ENCODE measurements around the gene AFF4.
A peak's percentile ranks its signal among the peaks of the same experiment; 100 is the strongest.
"Not testable (repeated sequence)": the region's sequence is repeated elsewhere in the genome, so short reads cannot be mapped to it uniquely, and the experiment has no call there.

Gene AFF4, protein sequence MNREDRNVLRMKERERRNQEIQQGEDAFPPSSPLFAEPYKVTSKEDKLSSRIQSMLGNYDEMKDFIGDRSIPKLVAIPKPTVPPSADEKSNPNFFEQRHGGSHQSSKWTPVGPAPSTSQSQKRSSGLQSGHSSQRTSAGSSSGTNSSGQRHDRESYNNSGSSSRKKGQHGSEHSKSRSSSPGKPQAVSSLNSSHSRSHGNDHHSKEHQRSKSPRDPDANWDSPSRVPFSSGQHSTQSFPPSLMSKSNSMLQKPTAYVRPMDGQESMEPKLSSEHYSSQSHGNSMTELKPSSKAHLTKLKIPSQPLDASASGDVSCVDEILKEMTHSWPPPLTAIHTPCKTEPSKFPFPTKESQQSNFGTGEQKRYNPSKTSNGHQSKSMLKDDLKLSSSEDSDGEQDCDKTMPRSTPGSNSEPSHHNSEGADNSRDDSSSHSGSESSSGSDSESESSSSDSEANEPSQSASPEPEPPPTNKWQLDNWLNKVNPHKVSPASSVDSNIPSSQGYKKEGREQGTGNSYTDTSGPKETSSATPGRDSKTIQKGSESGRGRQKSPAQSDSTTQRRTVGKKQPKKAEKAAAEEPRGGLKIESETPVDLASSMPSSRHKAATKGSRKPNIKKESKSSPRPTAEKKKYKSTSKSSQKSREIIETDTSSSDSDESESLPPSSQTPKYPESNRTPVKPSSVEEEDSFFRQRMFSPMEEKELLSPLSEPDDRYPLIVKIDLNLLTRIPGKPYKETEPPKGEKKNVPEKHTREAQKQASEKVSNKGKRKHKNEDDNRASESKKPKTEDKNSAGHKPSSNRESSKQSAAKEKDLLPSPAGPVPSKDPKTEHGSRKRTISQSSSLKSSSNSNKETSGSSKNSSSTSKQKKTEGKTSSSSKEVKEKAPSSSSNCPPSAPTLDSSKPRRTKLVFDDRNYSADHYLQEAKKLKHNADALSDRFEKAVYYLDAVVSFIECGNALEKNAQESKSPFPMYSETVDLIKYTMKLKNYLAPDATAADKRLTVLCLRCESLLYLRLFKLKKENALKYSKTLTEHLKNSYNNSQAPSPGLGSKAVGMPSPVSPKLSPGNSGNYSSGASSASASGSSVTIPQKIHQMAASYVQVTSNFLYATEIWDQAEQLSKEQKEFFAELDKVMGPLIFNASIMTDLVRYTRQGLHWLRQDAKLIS

DNA sequence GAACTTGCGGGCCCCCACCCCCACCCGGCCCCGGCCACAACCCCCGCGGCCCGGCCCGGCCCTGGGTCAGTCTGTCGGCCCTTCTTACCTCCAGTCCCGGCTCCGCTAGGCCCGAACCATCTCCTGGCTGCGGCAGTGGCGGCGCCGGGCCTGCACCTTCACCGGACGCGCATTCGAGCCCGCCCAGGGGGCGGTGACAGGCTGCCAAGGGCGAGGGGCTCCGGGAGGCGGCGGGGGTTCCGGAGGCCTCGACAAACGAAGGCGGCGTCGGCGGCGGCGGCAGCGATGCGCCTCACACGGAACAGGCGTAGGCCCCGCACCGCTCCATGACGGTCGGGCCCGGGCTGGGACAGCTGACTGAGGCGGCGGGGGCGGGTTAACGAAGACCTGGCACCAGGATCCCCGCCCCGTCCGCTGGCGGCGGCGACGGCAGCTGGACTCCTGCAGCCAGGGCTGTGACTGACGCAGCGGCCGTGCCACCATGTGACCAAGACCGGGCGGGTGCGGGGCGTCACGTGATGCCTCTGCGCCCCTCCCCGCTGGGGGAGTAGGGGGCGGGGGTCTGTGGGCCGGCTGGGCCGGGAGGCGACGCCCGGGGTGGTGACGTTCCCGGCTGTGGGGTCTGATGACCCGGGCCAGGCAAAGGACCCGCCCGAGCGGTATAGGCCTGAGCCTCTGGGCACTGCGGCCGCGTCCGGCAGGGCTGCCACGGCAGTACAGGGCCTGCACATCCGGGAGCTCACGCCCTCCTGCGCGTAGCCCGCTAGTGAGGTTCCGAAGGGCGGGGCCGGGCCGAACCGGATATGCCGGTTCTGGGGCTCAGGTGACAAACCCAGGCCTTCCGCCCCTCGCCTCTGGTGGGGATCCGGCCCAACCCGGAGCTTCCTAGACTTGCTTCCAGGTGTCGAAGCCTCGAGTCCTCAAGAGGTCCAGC is at the start of gene AFF4:
TSS of gene AFF4 (minus strand) at position 464 of the 934 bp plus-strand sequence. CDS start 26,445 bp downstream, outside the sequence.
- DNase-seq = peak; percentile 98

DNA sequence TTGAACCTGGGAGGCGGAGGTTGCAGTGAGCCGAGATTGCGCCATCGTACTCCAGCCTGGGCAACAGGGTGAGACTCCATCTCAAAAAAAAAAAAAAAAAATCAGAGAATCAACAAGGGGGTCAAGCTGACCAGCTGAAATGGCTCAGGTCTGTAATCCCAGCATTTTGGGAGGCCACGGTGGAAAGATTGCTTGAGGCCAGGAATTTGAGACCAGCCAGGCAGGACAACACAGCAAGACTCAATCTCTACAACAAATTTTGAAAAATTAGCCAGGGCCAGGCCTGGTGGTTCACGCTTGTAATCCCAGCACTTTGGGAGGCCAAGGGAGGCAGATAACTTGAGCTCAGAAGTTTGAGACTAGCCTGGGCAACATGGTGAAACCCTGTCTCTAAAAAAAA is 45.0 kb upstream of the AFF4 start:
- not testable (repeated sequence) for DNase-seq

DNA sequence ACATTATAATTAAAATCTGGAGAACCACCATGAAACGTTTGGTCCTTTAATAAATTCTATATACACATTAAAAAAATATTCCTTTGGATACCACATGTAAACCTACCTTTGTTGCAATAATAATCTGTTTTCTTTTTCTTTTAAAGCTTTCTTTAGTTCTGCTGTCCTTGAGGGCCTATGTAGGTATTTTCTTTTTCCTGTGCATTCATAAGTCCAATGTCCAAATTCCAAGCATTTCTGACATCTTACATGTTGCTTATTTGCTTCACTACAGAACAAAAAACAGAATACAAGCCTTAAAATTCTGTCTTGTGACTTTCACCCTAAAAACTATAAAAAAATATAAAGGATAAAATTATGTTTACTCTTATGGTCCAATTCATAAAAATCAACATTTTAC is 43.2 kb upstream of the AFF4 start:
- no peak for DNase-seq

DNA sequence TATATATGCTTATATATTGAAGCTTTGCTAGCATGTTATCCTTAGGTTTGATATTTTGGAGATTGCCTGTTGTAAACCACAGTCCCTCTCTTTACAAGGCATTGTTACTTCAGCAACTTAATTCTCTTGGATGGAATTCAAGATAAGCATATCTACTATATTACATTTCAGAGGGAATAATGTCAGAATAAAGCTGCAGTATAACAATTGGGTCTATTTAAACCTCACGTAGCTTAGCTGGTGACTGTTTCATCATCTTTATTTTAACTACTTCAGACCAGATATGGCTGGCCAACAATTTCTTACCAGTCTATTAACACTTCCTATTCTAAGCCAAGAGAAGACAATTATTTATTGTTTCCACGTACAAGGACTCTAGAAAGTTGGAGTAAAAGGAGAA is 35.8 kb upstream of the AFF4 start:
- DNase-seq = no peak

DNA sequence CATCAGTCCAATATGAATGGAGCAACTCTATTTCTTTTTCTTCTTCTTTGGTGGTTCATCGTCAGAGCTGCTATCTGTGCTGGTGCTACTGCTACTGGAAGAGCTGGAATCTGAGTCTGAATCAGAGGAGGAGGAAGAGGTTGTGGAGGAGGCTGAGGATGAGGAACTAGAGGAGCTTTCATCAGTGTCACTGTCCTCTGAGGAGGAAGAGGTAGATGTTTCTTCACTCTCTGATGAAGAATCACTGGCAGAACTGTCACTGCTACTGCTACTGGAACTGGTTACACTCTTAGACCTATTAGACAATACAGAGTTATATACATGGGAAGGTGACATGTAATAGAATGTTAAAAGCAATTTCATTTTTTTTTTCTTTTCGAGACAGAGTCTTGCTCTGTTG is 35.1 kb upstream of the AFF4 start:
- no peak for DNase-seq

DNA sequence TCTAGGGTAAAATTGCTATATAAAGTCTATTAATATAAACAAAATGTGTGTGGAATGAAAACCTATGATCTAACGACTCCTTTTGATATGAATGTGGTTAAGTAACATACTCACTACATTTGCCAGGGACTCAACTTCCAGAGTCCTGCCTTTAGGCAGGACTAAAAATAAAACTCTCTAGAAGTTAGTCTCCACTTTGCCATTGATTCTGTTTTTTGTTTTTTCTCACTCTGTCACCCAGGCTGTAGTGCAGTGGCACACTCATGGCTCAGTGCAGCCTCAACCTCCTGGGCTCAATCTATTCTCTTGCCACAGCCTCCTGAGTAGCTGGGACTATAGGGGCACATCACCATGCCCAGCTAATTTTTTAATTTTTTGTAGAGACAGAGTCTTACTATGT is 32.9 kb upstream of the AFF4 start:
- no peak for DNase-seq

DNA sequence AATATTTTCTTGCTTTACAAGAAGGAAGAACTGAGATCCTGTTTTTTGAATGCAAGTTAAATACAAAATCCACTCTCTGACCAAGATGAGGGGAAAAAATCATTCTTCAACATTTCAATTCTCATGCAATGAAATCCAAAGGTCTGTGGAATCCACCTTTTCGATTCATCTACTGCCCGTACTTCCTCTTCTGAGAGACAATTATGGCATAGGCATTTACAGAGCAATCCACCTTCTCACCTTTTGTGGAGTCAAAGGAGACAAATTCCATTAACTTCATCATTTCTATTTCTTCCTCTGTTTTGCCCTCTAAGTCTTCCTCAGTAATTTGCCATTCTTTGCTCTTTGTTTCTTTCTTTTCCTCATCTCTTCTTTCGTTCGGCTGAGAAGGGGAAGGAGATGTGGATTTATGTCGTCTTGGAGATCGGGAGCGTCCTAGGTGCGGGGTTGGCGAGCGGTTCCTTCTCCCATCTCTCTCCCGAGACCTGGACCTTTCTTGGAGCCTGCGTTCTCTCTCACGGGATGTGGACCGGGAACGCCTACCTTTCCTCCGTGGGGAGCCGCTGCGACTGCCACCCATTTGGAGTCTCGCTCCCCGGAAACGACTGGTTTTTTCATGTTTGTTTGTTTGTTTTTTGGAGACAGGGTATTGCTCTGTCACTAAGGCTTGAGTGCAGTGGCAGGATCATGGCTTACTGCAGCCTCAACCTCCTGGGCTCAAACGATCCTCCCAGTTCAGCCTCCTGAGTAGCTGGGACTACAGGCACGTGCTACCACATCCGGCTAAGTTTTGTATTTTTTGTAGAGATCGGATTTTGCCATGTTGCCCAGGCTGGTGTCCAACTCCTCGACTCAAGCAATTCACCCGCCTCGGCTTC is 24.3 kb upstream of the AFF4 start:
- no peak for DNase-seq

DNA sequence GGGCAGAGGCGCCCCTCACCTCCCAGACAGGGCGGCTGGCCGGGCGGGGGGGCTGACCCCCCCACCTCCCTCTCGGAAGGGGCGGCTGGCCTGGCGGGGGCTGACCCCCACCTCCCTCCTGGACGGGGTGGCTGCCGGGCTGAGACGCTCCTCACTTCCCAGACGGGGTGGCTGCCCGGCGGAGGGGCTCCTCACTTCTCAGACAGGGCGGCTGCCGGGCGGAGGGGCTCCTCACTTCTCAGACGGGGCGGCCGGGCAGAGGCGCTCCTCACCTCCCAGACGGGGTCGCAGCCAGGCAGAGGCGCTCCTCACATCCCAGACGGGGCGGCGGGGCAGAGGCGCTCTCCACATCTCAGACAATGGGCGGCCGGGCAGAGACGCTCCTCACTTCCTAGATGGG is 19.5 kb upstream of the AFF4 start:
- DNase-seq = not testable (repeated sequence)

DNA sequence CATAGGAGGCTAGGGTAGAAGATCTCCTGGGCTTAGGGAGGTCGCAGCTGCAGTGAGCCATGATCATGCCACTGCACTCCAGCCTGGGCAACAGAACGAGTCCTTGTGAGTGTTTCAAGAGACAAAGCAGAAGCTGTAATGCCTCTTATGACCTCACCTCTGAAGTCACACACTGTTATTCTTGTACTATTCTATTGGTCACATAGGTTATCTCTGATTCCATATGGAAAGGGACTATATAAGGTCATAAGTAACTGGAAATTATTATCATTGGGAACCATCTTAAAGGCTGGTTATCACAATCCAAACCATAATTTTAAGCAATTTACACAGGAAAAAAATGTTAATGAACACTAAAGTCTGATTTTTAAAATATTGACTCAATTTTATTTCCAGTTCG is 17.9 kb upstream of the AFF4 start:
- peak; percentile 44 for DNase-seq

DNA sequence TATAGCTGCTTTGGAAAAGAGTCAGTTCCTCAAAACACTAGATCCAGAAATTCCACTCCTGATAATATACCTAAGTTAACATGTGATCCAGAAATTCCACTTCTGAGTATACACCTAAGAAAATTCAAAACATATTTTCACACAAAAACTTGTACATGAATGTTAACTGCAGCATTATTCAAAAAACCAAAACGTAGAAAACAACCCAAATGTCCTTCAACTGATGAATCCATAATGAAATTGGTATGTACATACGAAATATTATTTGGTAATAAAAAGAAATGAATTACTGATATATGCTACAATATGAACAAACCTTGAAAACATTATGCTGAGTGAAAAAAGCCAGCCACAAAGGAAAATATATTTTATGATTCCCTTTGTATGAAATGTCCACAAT is 16.5 kb upstream of the AFF4 start:
- DNase-seq = no peak

DNA sequence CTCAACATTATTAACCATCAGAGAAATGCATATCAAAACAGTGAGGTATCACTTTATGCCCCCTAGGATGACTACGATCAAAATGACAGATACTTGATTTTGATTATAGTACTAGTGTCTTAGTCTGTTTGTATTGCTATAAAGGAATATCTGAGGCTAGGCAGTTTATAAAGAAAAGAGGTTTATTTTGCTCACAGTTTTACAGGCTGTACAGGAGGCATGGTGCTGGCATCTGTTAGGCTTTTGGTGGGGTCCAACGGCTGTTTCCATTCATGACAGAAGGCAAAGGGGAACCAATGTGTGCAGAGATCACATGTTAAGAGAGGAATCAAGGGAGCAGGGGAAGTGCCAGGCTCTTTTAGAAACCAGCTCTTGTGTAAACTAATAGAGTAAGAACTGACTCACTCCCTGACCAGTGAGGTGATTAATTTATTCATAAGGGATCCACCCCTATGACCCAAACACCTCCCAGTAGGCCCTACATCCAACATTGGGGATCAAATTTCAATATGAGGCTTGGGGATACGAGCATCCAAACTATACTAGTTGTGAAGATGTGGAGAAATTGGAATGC is 16.0 kb upstream of the AFF4 start:
- DNase-seq = peak; percentile 38

DNA sequence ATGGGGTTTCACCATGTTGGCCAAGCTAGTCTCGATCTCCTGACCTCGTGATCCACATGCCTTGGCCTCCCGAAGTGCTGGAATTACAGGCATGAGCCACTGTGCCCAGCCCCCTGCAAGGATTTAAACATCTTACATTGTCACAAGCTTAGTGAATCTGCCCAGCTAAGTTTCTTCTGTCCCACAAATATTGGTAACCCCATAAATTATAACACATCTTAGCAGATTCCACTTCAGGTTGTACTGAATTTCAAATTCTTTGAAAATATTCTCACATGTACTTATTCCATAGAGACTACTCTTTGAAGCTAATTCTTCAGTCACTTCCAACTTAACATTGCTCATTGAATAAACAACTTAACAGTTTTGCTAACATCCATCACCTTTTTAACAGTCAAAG is 13.4 kb upstream of the AFF4 start:
- DNase-seq = no peak

DNA sequence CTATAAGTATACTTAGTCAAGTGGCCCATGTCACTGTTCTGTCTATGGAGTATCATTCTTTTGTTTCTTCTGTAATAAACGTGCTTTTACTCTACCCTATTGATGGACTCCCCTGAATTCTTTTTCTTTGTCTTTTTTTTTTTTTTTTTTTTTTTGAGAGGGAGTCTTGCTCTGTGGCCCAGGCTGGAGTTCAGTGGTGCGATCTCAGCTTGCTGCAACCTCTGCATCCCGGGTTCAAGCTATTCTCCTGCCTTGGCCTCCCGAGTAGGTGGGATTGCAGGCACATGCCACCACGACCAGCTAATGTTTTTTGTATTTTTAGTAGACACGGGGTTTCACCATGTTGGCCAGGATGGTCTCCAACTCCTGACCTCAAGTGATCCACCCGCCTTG is 9.0 kb upstream of the AFF4 start:
- DNase-seq = not testable (repeated sequence)

DNA sequence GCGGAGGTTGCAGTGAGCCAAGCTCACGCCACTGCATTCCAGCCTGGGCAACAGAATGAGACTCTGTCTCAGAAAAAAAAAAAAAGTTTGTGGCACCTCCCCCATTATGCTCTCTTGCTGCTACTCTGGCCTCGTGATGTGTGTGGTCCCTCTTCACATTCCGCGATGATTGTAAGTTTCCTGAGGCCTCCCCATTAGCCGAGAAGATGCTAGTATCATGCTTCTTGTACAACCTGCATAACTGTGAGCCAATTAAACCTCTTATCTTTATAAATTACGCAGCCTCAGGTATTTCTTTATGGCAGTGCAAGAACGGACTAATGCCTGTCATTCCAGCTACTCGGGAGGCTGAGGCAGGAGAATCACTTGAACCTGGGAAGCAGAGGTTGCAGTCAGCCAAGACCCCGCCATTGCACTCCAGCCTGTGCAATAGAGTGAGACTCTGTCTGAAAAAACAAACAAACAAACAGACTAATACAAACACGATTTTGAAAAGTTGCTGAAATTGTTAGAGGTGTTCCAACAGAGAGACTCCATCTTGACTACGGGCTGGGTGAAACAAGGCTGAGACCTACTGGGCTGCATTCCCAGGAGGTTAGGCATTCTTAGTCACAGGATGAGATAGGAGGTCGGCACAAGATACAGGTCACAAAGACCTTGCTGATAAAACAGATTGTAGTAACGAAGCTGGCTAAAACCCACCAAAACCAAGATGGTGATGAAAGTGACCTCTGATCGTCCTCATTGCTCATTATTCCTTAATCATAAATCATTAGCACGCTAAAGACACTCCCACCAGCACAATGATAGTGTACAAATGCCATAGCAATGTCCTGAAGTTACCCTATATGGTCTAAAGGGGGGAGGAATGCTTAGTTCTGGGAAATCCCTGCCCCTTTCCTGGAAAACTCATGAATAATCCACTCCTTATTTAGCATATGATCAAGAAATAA is 8.3 kb upstream of the AFF4 start:
- DNase-seq = peak; percentile 79

DNA sequence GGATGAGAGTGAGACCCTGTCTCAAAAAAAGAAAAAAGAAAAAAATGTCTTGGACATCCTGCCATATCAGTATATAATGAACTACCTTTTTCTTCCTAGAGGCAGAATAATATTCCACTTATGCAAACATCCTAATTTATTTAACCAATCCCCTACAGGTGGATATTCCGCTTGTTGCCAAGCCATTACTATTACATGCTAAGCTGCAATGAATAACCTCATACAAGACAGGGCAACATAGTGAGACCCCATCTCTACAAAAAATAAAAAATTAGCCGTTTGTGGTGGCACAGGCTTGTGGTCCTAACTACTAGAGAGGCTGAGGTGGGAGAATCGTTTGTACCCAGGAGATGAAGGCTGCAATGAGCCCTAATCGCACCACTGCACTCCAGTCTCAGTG is 1.7 kb upstream of the AFF4 start:
- no peak for DNase-seq

DNA sequence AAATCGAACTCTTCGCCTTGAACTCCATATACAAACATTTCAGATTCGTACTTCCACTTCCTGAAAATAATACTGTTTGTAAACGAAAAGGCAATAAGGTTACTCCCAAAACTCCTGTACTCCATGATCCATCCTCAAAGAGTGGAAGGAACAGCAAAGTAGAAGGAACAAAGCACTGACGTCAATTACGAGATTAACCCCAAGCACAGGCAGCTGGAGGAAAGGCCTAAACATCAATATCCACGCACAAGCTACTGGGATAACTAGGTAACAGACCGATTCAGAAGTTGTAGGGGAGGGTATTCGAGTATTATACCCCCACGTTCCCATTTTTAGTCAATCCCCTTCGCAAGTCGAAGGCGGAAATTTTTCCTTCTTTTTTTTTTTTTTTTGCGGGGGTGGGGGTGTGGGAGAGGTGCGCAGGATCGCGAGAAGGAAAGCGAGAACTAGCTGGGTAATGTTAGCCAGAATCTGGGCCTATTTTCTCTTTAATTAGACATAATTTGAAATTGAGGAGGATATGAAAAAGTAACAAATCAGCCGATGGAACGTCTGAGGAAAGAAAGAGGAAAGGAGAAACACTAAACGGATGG is 909 bp downstream of the AFF4 start:
- peak; percentile 79 for DNase-seq

DNA sequence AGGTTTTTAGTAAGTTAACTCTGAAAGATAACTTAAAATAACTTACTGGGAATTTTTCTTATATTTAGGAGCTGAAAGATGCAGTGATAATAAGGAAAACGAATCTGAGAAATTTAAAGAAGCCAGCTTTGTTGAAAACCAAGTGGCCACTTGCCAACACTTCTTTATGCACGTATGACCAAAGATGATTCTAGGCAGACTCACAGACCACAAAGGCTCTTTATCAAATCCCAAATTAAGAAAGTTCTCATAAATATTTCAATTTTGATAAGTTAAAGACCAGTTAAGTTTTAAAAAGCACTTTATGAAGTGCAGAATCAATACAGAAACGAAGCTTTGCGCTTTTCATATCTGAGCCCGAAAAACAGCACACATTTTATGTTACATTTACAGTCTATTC is 1.5 kb downstream of the AFF4 start:
- DNase-seq = peak; percentile 53

DNA sequence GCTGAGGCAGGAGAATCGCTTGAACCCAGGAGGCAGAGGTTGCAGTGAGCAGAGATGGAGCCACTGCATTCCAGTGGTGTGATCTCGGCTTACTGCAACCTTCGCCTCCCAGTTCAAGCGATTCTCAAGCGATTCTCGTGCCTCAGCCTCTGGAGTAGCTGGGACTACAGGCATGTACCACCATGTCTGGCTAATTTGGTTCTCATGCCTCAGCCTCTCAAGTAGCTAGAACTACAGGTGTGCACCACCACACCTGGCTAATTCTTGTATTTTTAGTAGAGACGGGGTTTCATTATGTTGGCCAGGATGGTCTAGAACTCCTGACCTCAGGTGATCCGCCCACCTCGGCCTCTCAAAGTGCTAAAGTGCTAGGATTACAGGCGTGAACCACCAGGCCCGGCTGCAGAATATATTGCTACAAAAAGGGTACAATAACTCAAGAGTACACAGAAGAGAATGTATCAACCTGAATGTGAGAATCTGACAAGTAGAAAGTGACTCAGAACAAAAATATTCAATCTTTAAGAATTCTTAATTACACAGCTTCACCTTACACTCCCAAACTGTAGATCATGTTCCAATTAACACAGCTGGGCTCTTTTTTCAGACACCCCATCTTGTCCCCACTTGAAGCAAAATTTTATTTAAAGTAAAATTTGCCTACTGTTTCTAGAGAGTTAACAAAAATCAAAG is 2.2 kb downstream of the AFF4 start:
- DNase-seq = not testable (repeated sequence)

Data from OCI-M1 (cell line).